CD4-positive, alpha-beta T cell (primary cell): ENCODE results near the gene PLCD3. TPM values are rescaled to one million over a fixed set of nuclear protein-coding genes. Genes with fewer than 3 reads are reported as not detected.
A peak's percentile ranks its signal among the peaks of the same experiment; 100 is the strongest.

ENCODE experiments used
- ATAC-seq: fragments of 200-7000 bp; cut with Tn5 transposase; one replicate; pipeline ENCODE4 v1.10.0; 2022; ENCODE audit warnings: mild to moderate bottlenecking; ENCODE audit not compliant: poor library complexity
- CTCF ChIA-PET: fragments of 350-600 bp; sonication (Branson Sonifier 250); formaldehyde crosslinking; loops from one replicate; lab custom pipeline; 2021; ENCODE audit warnings: antibody characterized with exemption, inconsistent platforms; lab: Charles Lee
- POLR2A ChIA-PET: fragments of 350-600 bp; sonication (Branson Sonifier 250); formaldehyde crosslinking; loops from one replicate; lab custom pipeline; 2021; ENCODE audit warnings: antibody characterized with exemption, inconsistent platforms; lab: Charles Lee
- DNase-seq, 14 experiments: peaks; one replicate each; pipeline ENCODE4 v3.0.0-alpha.2; 2013 to 2020; ENCODE audit warnings: mixed read lengths in 2 of 14
- H3K27ac ChIP-seq, 2 donors: one replicate each; pipeline versions ENCODE4 v1.5.1 to v1.7.0; 2013; ENCODE audit warnings: low read length in 2 of 2, low read depth in 1 of 2, mild to moderate bottlenecking in 1 of 2
- H3K27me3 ChIP-seq, 2 experiments: 1 replicate in 1 of 2; 2 replicates in 1 of 2; pipeline versions ENCODE4 v1.6.1 to v1.7.0; 2013; ENCODE audit warnings: low read length in 2 of 2, control low read depth in 1 of 2, mild to moderate bottlenecking in 1 of 2, moderate library complexity in 1 of 2; ENCODE audit not compliant: insufficient read depth in 2 of 2, control insufficient read depth in 1 of 2
- H3K36me3 ChIP-seq: one replicate; pipeline ENCODE4 v1.6.1; 2013; ENCODE audit warnings: low read length, control low read depth; ENCODE audit not compliant: insufficient read depth
- H3K4me1 ChIP-seq: one replicate; pipeline ENCODE4 v1.6.1; 2013; ENCODE audit warnings: low read length, control low read depth; ENCODE audit not compliant: insufficient read depth
- H3K4me3 ChIP-seq: one replicate; pipeline ENCODE4 v1.5.1; 2013; ENCODE audit warnings: mild to moderate bottlenecking, low read length, moderate library complexity
- H3K9me3 ChIP-seq, 2 experiments: 1 replicate in 1 of 2; 2 replicates in 1 of 2; pipeline versions ENCODE4 v1.6.1 to v1.7.0; 2013; ENCODE audit warnings: low read length in 2 of 2, mild to moderate bottlenecking in 2 of 2, control low read depth in 1 of 2, moderate library complexity in 1 of 2; ENCODE audit not compliant: control insufficient read depth in 1 of 2, insufficient read depth in 1 of 2
- H3K27ac Mint-ChIP-seq: one replicate; pipeline ENCODE4 v1.8.0; 2020; ENCODE audit warnings: mixed read lengths
- H3K27me3 Mint-ChIP-seq: one replicate; pipeline ENCODE4 v1.8.0; 2021; ENCODE audit warnings: mixed read lengths
- H3K36me3 Mint-ChIP-seq: one replicate; pipeline ENCODE4 v1.8.0; 2021; ENCODE audit warnings: low read depth, mixed read lengths
- H3K4me1 Mint-ChIP-seq: one replicate; pipeline ENCODE4 v1.8.0; 2021; ENCODE audit warnings: low read depth, mixed read lengths
- H3K4me3 Mint-ChIP-seq: one replicate; pipeline ENCODE4 v1.8.0; 2020; ENCODE audit warnings: mild to moderate bottlenecking, mixed read lengths
- H3K9me3 Mint-ChIP-seq: one replicate; pipeline ENCODE4 v1.8.0; 2020; ENCODE audit warnings: mixed read lengths
- CTCF ChIP-seq: fragments of 200-600 bp; IDR thresholded peaks from one replicate; pipeline ENCODE4 v1.8.0; 2022; ENCODE audit warnings: antibody characterized with exemption, mild to moderate bottlenecking
- intact Hi-C, 2 experiments: fragments of 100-400 bp; cut with DNase I in 1 of 2; cut with micrococcal nuclease in 1 of 2; formaldehyde crosslinking; loops; one replicate each; pipeline versions ENCODE4 v1.15.1 to v1.9.0; 2023 to 2025; cut with DNase I, micrococcal nuclease
- total RNA-seq, 174 experiments: library from RNA in 2 of 174; stranded (reverse) in 2 of 174; gene quantifications; one replicate each; pipeline ENCODE4 v1.2.3 and lab custom pipeline; 2021 to 2026

Gene PLCD3
- total RNA-seq, 2 experiments from 2014 or later: 1.8 to 2.4 TPM

DNA sequence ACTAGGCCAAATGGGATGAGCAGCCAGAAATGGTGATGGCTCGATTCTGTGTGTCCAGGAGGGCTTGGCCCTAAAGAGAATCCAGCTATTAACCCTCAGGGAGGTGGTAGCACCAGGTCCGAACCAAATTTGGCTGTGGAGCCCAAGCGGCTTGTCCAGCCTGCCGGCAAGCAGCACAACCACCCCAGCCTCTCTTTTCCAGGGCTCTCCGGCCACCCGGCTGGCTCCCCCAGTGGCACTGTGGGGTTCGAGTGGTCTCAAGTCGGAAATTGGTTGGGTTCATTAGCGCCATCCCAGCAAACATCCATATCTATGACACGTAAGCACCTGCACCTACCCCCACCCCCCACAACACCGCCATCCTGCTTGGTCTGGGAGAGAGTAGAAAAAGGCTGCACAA is 35.4 kb downstream of the PLCD3 start:
- POLR2A ChIA-PET: no interaction called here
- peaks cover 7% of the 10 kb centered on the region for H3K4me1 Mint-ChIP-seq
- Histone ChIP-seq H3K27me3 (no peaks in the 10 kb centered on the region), H3K36me3 (peaks cover 88% of the 10 kb centered on the region), H3K4me3 (no peak overlapping the region), H3K9me3 (no peaks in the 10 kb centered on the region), H3K4me1 (no peaks in the 10 kb centered on the region), H3K27ac (no peak overlapping the region)
- H3K36me3 Mint-ChIP-seq: peaks cover 79% of the 10 kb centered on the region
- H3K27me3 Mint-ChIP-seq: no peaks in the 10 kb centered on the region
- H3K27ac Mint-ChIP-seq: no peak overlapping the region
- intact Hi-C loops: loop anchor here in 1 of 2 experiments (5.0 kb wide), 1 partner anchor 75 kb away; no protein-coding TSS in a partner anchor
- H3K9me3 Mint-ChIP-seq: no peaks in the 10 kb centered on the region
- CTCF ChIA-PET: interaction anchor here (0.9 kb wide), 1 partner anchor 38 kb away, joined by 3 read pairs; the partner anchor contains the start of gene ACBD4
- DNase-seq (no peak), ATAC-seq (no peak)
- no peak for TF ChIP-seq CTCF
- H3K4me3 Mint-ChIP-seq: no peak overlapping the region

- Histone ChIP-seq H3K36me3 (peaks cover 89% of the 10 kb centered on the region), H3K27me3 (no peaks in the 10 kb centered on the region), H3K4me1 (no peaks in the 10 kb centered on the region), H3K9me3 (no peaks in the 10 kb centered on the region), H3K4me3 (no peak overlapping the region), H3K27ac (no peak overlapping the region)
- CTCF ChIA-PET: interaction anchor here (0.9 kb wide), 1 partner anchor 39 kb away, joined by 3 read pairs; the partner anchor contains the start of gene ACBD4
- TF ChIP-seq CTCF: peak; percentile 18
- peak in 2 of 14 experiments; percentile 13 to 24 for DNase-seq
- Mint-ChIP-seq H3K4me3 (no peak overlapping the region), H3K36me3 (peaks cover 82% of the 10 kb centered on the region), H3K27ac (no peak overlapping the region), H3K27me3 (no peaks in the 10 kb centered on the region), H3K4me1 (peaks cover 7% of the 10 kb centered on the region), H3K9me3 (no peaks in the 10 kb centered on the region)
- POLR2A ChIA-PET: no interaction called here
- ATAC-seq: no peak
- intact Hi-C loops: loop anchor here in 1 of 2 experiments (5.0 kb wide), 1 partner anchor 74 kb away; no protein-coding TSS in a partner anchor
These were observed 36.2 kb downstream of the PLCD3 start for GRCh38 chr17:45096141-45096540.

GRCh38 chr17:45093444-45094110 is 38.7 kb downstream of the PLCD3 start:
- H3K27me3 ChIP-seq: no peaks in the 10 kb centered on the region
- intact Hi-C loops: no loop called here
- Mint-ChIP-seq H3K36me3 (peaks cover 89% of the 10 kb centered on the region), H3K4me1 (no peaks in the 10 kb centered on the region), H3K27ac (no peak overlapping the region), H3K9me3 (no peaks in the 10 kb centered on the region), H3K27me3 (no peaks in the 10 kb centered on the region), H3K4me3 (no peak overlapping the region)
- DNase-seq: no peak
- CTCF ChIA-PET: no interaction called here
- H3K4me1 ChIP-seq: no peaks in the 10 kb centered on the region
- H3K4me3 ChIP-seq: no peak overlapping the region
- peaks cover 94% of the 10 kb centered on the region for H3K36me3 ChIP-seq
- TF ChIP-seq CTCF: no peak
- H3K9me3 ChIP-seq: no peaks in the 10 kb centered on the region
- H3K27ac ChIP-seq: no peak overlapping the region
- ATAC-seq: no peak
- POLR2A ChIA-PET: no interaction called here
